HCT116 (cell line): ENCODE data around the gene RCAN2. TPM values are rescaled to one million over a fixed set of nuclear protein-coding genes. Genes with fewer than 3 reads are reported as not detected.

Experiments
- ATAC-seq: fragments of 200-7000 bp; cut with Tn5 transposase; 2 replicates; pipeline ENCODE4 v1.9.1; 2020; ENCODE audit warnings: mild to moderate bottlenecking, moderate library complexity
- BruUV-seq: library from RNA; stranded (reverse); fragments of 400-500 nt; replicated peaks from 2 replicates; lab custom pipeline; 2021; lab: Mats Ljungman, UMichigan
- CTCF ChIA-PET: fragments of 300-600 bp; sonication (Branson Sonifier 250); formaldehyde crosslinking; loops from one replicate; lab custom pipeline; 2021; ENCODE audit warnings: antibody characterized with exemption; lab: Charles Lee
- POLR2A ChIA-PET: fragments of 300-600, 350-600 bp; sonication (Branson Sonifier 250); formaldehyde crosslinking; loops from one replicate; lab custom pipeline; 2021; ENCODE audit warnings: antibody characterized with exemption; lab: Charles Lee
- RAD21 ChIA-PET, 2 experiments: fragments of 300-600 bp; sonication (Branson Sonifier 250); formaldehyde crosslinking; loops; one replicate each; lab custom pipeline; 2023; ENCODE audit warnings: low total read pairs in 2 of 2; ENCODE audit not compliant: uncharacterized antibody in 2 of 2, unreplicated experiment in 2 of 2, low non-redundant PET in 1 of 2; lab: Charles Lee
- DNase-seq: peaks from one replicate; pipeline ENCODE4 v3.0.0-alpha.2; 2010; ENCODE audit warnings: low read depth, low spot score
- H2AFZ ChIP-seq: fragments of 200-600 bp; shearing (Covaris generic), sonication (generic); 2 replicates; pipeline ENCODE4 v1.6.1; 2017; ENCODE audit warnings: low read depth, mixed run types, mixed read lengths, antibody characterized with exemption, low read length; ENCODE audit not compliant: poor library complexity, severe bottlenecking
- H3K27ac ChIP-seq: 2 replicates; pipeline ENCODE4 v1.5.1; 2012; ENCODE audit warnings: low read depth, low read length
- H3K27me3 ChIP-seq: fragments of 200-600 bp; sonication (generic); 2 replicates; pipeline ENCODE4 v1.6.1; 2016; ENCODE audit warnings: mixed run types, low read length, mixed read lengths; ENCODE audit not compliant: insufficient read depth
- H3K36me3 ChIP-seq, 2 experiments: fragments of 200-500 bp in 1 of 2; fragments of 200-600 bp in 1 of 2; sonication (Bioruptor generic) in 1 of 2; sonication (generic) in 1 of 2; 2 replicates each; pipeline versions ENCODE4 v1.5.1 to v1.6.1; 2014 to 2016; ENCODE audit warnings: low read length in 2 of 2, inconsistent platforms in 1 of 2, mixed read lengths in 1 of 2, mixed run types in 1 of 2; ENCODE audit not compliant: insufficient read depth in 2 of 2, control insufficient read depth in 1 of 2
- H3K4me1 ChIP-seq, 2 experiments: fragments of 200-600 bp in 1 of 2; sonication (generic) in 1 of 2; 2 replicates each; pipeline versions ENCODE4 v1.5.1 to v1.6.1; 2012 to 2017; ENCODE audit warnings: low read length in 2 of 2, inconsistent platforms in 1 of 2, mild to moderate bottlenecking in 1 of 2, mixed read lengths in 1 of 2, mixed run types in 1 of 2, moderate library complexity in 1 of 2; ENCODE audit not compliant: insufficient read depth in 2 of 2, control insufficient read depth in 1 of 2
- H3K4me2 ChIP-seq: fragments of 200-600 bp; sonication (generic); 2 replicates; pipeline ENCODE4 v1.6.1; 2017; ENCODE audit warnings: mixed run types, low read length, mixed read lengths
- H3K4me3 ChIP-seq, 2 experiments: fragments of 200-600 bp in 1 of 2; sonication (generic) in 1 of 2; replicated peaks in 1 of 2; 2 replicates each; pipeline ENCODE4 v1.5.1; 2011 to 2016; ENCODE audit warnings: low read length in 2 of 2, control low read depth in 1 of 2, low read depth in 1 of 2, mild to moderate bottlenecking in 1 of 2, mixed read lengths in 1 of 2, mixed run types in 1 of 2
- H3K79me2 ChIP-seq: fragments of 200-600 bp; sonication (generic); 2 replicates; pipeline ENCODE4 v1.6.1; 2017; ENCODE audit warnings: mild to moderate bottlenecking, mixed run types, low read length, moderate library complexity, mixed read lengths; ENCODE audit not compliant: insufficient read depth
- H3K9ac ChIP-seq: fragments of 200-600 bp; sonication (generic); 2 replicates; pipeline ENCODE4 v1.6.1; 2016; ENCODE audit warnings: low read length, mixed read lengths
- H3K9me2 ChIP-seq: fragments of 200-600 bp; sonication (generic), shearing (Covaris generic); 2 replicates; pipeline ENCODE4 v1.6.1; 2017; ENCODE audit warnings: mixed run types, mild to moderate bottlenecking, moderate library complexity; ENCODE audit not compliant: insufficient read depth
- H3K9me3 ChIP-seq, 2 experiments: fragments of 200-500 bp in 1 of 2; fragments of 200-600 bp in 1 of 2; sonication (Bioruptor generic) in 1 of 2; sonication (generic) in 1 of 2; 2 replicates each; pipeline ENCODE4 v1.6.1; 2014 to 2017; ENCODE audit warnings: low read length in 2 of 2, mixed read lengths in 2 of 2, inconsistent platforms in 1 of 2, low read depth in 1 of 2, mild to moderate bottlenecking in 1 of 2, mixed run types in 1 of 2, moderate library complexity in 1 of 2; ENCODE audit not compliant: control insufficient read depth in 1 of 2, insufficient read depth in 1 of 2
- H4K20me1 ChIP-seq: fragments of 200-600 bp; sonication (generic), shearing (Covaris generic); 2 replicates; pipeline ENCODE4 v1.6.1; 2017; ENCODE audit warnings: mixed run types, mild to moderate bottlenecking, moderate library complexity; ENCODE audit not compliant: insufficient read depth
- CBX3 ChIP-seq: IDR thresholded peaks from 2 replicates; pipeline ENCODE4 v1.6.1; 2012; ENCODE audit warnings: low read depth
- EZH2 ChIP-seq: fragments of 200-600 bp; sonication (generic); IDR thresholded peaks from 2 replicates; pipeline ENCODE4 v1.6.1; 2017; ENCODE audit warnings: antibody characterized with exemption, mixed run types
- EZH2phosphoT487 ChIP-seq: fragments of 200-600 bp; IDR thresholded peaks from 2 replicates; pipeline ENCODE4 v1.6.1; 2018; ENCODE audit warnings: antibody characterized with exemption, borderline replicate concordance
- MAX ChIP-seq: IDR thresholded peaks from 2 replicates; pipeline ENCODE4 v1.6.1; 2012
- POLR2AphosphoS5 ChIP-seq: IDR thresholded peaks from 2 replicates; pipeline ENCODE4 v1.6.1; 2011; ENCODE audit warnings: mild to moderate bottlenecking, low read depth, low read length, moderate library complexity
- REST ChIP-seq: IDR thresholded peaks from 2 replicates; pipeline ENCODE4 v1.6.1; 2012; ENCODE audit warnings: low read depth
- TCF7L2 ChIP-seq: IDR thresholded peaks from 2 replicates; pipeline ENCODE4 v1.7.0; 2011; ENCODE audit warnings: borderline replicate concordance, inconsistent platforms; ENCODE audit not compliant: insufficient read depth, insufficient read length; ENCODE audit errors: extremely low read depth
- ZBTB33 ChIP-seq: IDR thresholded peaks from 2 replicates; pipeline ENCODE4 v1.6.1; 2011; ENCODE audit warnings: mild to moderate bottlenecking, low read length, moderate library complexity; ENCODE audit not compliant: insufficient replicate concordance; ENCODE audit errors: extremely low read depth
- ZFX ChIP-seq: fragments of 450-650 bp; IDR thresholded peaks from 2 replicates; pipeline ENCODE4 v1.6.1; 2017
- intact Hi-C: fragments of 100-400 bp; cut with micrococcal nuclease; formaldehyde crosslinking; loops from 2 replicates; pipeline ENCODE4 v1.10.0; 2022
- total RNA-seq: library from RNA; stranded (reverse); gene quantifications from one replicate; pipeline ENCODE4 v1.2.1, GENCODE V29; 2021; ENCODE audit not compliant: unreplicated experiment

RCAN2 gene
- total RNA-seq, 1 experiment from 2014 or later = 0.57 TPM

GRCh38 chr6:46473881-46474280, 17.4 kb downstream of the RCAN2 start:
- CTCF ChIA-PET = interaction anchor here (1.1 kb wide), 1 partner anchor 17 kb away, joined by 3 read pairs; the partner anchor contains the start of gene RCAN2

More at GRCh38 chr6:46473881-46474280, 17.4 kb downstream of the RCAN2 start:
- intact Hi-C loops = no loop called here
- ATAC-seq = no peak
- RAD21 ChIA-PET = no interaction called here
- no peaks in the 10 kb centered on the region for H3K27me3 ChIP-seq
- H2AFZ ChIP-seq = no peak overlapping the region
- POLR2A ChIA-PET = no interaction called here
- no peak overlapping the region for H3K9ac ChIP-seq
- no peaks in the 10 kb centered on the region for H3K36me3 ChIP-seq
- H4K20me1 ChIP-seq = no peaks in the 10 kb centered on the region
- H3K27ac ChIP-seq = no peak overlapping the region
- H3K79me2 ChIP-seq = no peaks in the 10 kb centered on the region
- no peaks in the 10 kb centered on the region for H3K9me3 ChIP-seq
- H3K9me2 ChIP-seq = no peaks in the 10 kb centered on the region
- BruUV-seq = no TSS peak
- TF ChIP-seq REST (no peak), EZH2phosphoT487 (no peak), POLR2AphosphoS5 (no peak), MAX (no peak), ZBTB33 (no peak), CBX3 (no peak), TCF7L2 (no peak), EZH2 (no peak), ZFX (no peak)
- no peak overlapping the region for H3K4me3 ChIP-seq
- DNase-seq = no peak
- H3K4me2 ChIP-seq = no peak overlapping the region
- H3K4me1 ChIP-seq = 0 out of 4 replicates have a peak, but pooled peaks cover 0 to 3% of the 10 kb centered on the region in 2 experiments
